Measurements from ENCODE around the gene MARK3. TPM values are rescaled to one million over a fixed set of nuclear protein-coding genes. Genes with fewer than 3 reads are reported as not detected.

MARK3 gene
- total RNA-seq, 1 experiment from 2014 or later, result 78.0 TPM

DNA sequence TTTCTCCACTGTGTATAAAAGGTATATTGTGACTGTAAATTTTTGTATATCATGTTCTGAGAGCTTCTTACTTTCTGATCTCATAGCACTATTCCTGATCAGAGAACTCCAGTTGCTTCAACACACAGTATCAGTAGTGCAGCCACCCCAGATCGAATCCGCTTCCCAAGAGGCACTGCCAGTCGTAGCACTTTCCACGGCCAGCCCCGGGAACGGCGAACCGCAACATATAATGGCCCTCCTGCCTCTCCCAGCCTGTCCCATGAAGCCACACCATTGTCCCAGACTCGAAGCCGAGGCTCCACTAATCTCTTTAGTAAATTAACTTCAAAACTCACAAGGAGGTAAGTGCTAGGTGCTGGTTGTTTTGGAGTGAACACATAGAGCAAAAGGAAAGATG is 106.5 kb downstream of the MARK3 start:
- no peaks in the 10 kb centered on the region for H3K9me3 Mint-ChIP-seq (ENCODE audit: unreplicated experiment)
- no TSS peak for BruUV-seq (replicated peaks)
- DNase-seq, result no peak
- H3K36me3 Mint-ChIP-seq (ENCODE audit: insufficient read depth, unreplicated experiment), result peaks cover 49% of the 10 kb centered on the region
- no peaks in the 10 kb centered on the region for H3K4me1 ChIP-seq
- H3K27me3 Mint-ChIP-seq (ENCODE audit: insufficient read depth, unreplicated experiment), result no peaks in the 10 kb centered on the region
- no peak overlapping the region for H3K27ac Mint-ChIP-seq (ENCODE audit: unreplicated experiment)
- H3K27me3 ChIP-seq (replicated peaks; ENCODE audit: control insufficient read depth, insufficient read depth, low read length), result no peaks in the 10 kb centered on the region
- POLR2A ChIA-PET, result no interaction called here
- no peaks in the 10 kb centered on the region for H3K9me3 ChIP-seq
- TF ChIP-seq, protein P1, sequence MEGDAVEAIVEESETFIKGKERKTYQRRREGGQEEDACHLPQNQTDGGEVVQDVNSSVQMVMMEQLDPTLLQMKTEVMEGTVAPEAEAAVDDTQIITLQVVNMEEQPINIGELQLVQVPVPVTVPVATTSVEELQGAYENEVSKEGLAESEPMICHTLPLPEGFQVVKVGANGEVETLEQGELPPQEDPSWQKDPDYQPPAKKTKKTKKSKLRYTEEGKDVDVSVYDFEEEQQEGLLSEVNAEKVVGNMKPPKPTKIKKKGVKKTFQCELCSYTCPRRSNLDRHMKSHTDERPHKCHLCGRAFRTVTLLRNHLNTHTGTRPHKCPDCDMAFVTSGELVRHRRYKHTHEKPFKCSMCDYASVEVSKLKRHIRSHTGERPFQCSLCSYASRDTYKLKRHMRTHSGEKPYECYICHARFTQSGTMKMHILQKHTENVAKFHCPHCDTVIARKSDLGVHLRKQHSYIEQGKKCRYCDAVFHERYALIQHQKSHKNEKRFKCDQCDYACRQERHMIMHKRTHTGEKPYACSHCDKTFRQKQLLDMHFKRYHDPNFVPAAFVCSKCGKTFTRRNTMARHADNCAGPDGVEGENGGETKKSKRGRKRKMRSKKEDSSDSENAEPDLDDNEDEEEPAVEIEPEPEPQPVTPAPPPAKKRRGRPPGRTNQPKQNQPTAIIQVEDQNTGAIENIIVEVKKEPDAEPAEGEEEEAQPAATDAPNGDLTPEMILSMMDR (IDR thresholded peaks at IDR 0.05; ENCODE audit: insufficient read depth in 1 of 2, low read depth in 1 of 2, low read length in 1 of 2, severe bottlenecking in 1 of 2, unreplicated experiment in 1 of 2), result no peak
- CTCF ChIA-PET, result no interaction called here
- intact Hi-C loops (cut with micrococcal nuclease; ENCODE audit: unreplicated experiment), result no loop called here
- H3K4me3 ChIP-seq (ENCODE audit: low read depth, low read length), result no peak overlapping the region
- no peaks in the 10 kb centered on the region for H3K4me1 Mint-ChIP-seq (ENCODE audit: low read depth, unreplicated experiment)
- no peak overlapping the region for H3K4me3 Mint-ChIP-seq (ENCODE audit: unreplicated experiment)
- H3K36me3 ChIP-seq (ENCODE audit: control insufficient read depth, insufficient read depth, low read length), result no peaks in the 10 kb centered on the region; the same call in 1 of the 2 replicates

DNA sequence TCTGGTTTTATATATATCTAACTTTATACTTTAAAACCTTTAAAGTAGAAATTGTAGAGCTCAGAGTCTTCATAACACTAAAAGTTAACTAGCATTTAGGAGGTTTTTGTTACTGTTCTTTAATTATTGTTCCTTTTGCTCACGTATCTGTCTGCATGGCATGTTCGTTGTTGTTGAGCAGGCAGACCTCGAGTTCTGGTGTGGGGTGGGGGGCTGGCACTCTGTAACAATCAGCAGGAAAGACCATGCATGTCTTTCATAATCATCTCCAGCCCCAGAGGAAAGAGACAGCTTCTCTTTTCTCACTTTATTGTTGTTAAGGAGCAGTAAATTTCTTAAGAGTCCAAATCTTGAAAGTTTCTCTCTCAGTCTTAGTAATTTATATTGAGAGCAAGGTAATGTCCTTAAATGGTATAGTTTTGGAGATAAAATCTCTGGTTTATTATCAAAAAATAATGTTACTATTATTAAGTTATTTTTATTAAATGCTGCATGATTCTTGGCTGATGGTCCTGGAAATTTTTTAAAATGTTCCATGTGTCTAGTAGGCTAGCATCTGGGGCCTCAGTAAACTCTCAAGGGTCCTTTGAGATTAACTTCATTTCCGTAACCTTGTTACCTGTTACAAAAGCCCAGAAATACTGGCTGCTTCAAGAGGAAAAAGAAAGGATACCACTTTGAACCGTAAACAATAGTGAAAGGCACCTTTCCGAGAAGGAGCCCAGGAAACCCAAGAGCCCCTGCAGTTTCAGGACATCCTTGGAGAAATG is 107.1 kb downstream of the MARK3 start:
- Mint-ChIP-seq H3K4me1 (ENCODE audit: low read depth, unreplicated experiment) (no peaks in the 10 kb centered on the region), H3K9me3 (ENCODE audit: unreplicated experiment) (no peaks in the 10 kb centered on the region), H3K36me3 (ENCODE audit: insufficient read depth, unreplicated experiment) (peaks cover 42% of the 10 kb centered on the region), H3K27me3 (ENCODE audit: insufficient read depth, unreplicated experiment) (no peaks in the 10 kb centered on the region), H3K27ac (ENCODE audit: unreplicated experiment) (no peak overlapping the region), H3K4me3 (ENCODE audit: unreplicated experiment) (no peak overlapping the region)
- no TSS peak for BruUV-seq (replicated peaks)
- CTCF ChIA-PET, result no interaction called here
- POLR2A ChIA-PET, result no interaction called here
- intact Hi-C loops (cut with micrococcal nuclease; ENCODE audit: unreplicated experiment), result no loop called here
- no peaks in the 10 kb centered on the region; the same call in 1 of the 2 replicates for H3K36me3 ChIP-seq (ENCODE audit: control insufficient read depth, insufficient read depth, low read length)
- no peaks in the 10 kb centered on the region for H3K9me3 ChIP-seq
- DNase-seq, result no peak
- no peaks in the 10 kb centered on the region for H3K27me3 ChIP-seq (replicated peaks; ENCODE audit: control insufficient read depth, insufficient read depth, low read length)
- no peak overlapping the region for H3K4me3 ChIP-seq (ENCODE audit: low read depth, low read length)
- TF ChIP-seq, protein P1 (IDR thresholded peaks at IDR 0.05; ENCODE audit: insufficient read depth in 1 of 2, low read depth in 1 of 2, low read length in 1 of 2, severe bottlenecking in 1 of 2, unreplicated experiment in 1 of 2), result no peak
- no peaks in the 10 kb centered on the region for H3K4me1 ChIP-seq

DNA sequence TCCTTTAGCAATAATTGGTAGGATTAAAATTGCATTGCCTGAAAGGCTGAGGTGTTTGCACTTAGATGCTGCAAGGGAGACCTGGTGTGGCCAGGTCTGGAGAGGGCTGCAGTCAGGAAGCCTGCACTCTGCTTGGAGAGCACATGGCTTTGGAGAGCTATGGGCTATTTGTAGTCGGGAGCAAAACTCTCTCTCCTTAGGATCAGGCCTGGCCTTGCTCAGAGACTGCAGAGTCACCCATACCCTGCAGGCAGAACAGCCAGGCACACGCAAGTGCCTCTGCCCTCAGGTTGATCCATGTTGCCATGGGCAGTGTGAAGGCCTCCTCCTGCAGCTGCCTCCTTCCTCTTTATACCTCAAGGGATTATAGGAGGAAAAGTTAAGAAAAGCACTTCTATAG is 110.6 kb downstream of the MARK3 start:
- Mint-ChIP-seq H3K36me3 (ENCODE audit: insufficient read depth, unreplicated experiment) (peaks cover 42% of the 10 kb centered on the region), H3K4me1 (ENCODE audit: low read depth, unreplicated experiment) (no peaks in the 10 kb centered on the region)

More for the DNA sequence above, 110.6 kb downstream of the MARK3 start:
- no peaks in the 10 kb centered on the region for H3K9me3 Mint-ChIP-seq (ENCODE audit: unreplicated experiment)
- POLR2A ChIA-PET, result no interaction called here
- H3K9me3 ChIP-seq, result no peaks in the 10 kb centered on the region
- H3K36me3 ChIP-seq (ENCODE audit: control insufficient read depth, insufficient read depth, low read length), result no peaks in the 10 kb centered on the region; the same call in 1 of the 2 replicates
- no peaks in the 10 kb centered on the region for H3K4me1 ChIP-seq
- H3K27me3 Mint-ChIP-seq (ENCODE audit: insufficient read depth, unreplicated experiment), result no peaks in the 10 kb centered on the region
- H3K27ac Mint-ChIP-seq (ENCODE audit: unreplicated experiment), result no peak overlapping the region
- H3K27me3 ChIP-seq (replicated peaks; ENCODE audit: control insufficient read depth, insufficient read depth, low read length), result no peaks in the 10 kb centered on the region
- intact Hi-C loops (cut with micrococcal nuclease; ENCODE audit: unreplicated experiment), result no loop called here
- CTCF ChIA-PET, result no interaction called here
- H3K4me3 ChIP-seq (ENCODE audit: low read depth, low read length), result no peak overlapping the region
- H3K4me3 Mint-ChIP-seq (ENCODE audit: unreplicated experiment), result no peak overlapping the region
- BruUV-seq (replicated peaks), result no TSS peak
- TF ChIP-seq, protein P1 (IDR thresholded peaks at IDR 0.05; ENCODE audit: insufficient read depth in 1 of 2, low read depth in 1 of 2, low read length in 1 of 2, severe bottlenecking in 1 of 2, unreplicated experiment in 1 of 2), result no peak
- DNase-seq, result no peak

All from Caco-2 (cell line).